GM12878 (cell line): ENCODE results near the gene NEMP2. TPM values are rescaled to one million over a fixed set of nuclear protein-coding genes. Genes with fewer than 3 reads are reported as not detected.
A peak's percentile ranks its signal among the peaks of the same experiment; 100 is the strongest.

ENCODE experiments used
- ATAC-seq: fragments of 200-7000 bp; cut with Tn5 transposase; 3 replicates; pipeline ENCODE4 v1.9.1; 2020; ENCODE audit warnings: mild to moderate bottlenecking, moderate library complexity
- BruUV-seq: library from RNA; stranded (reverse); fragments of 400-500 nt; replicated peaks from 2 replicates; lab custom pipeline; 2021; lab: Mats Ljungman, UMichigan
- CTCF ChIA-PET: fragments of 300-600 bp; sonication (Branson Sonifier 250); formaldehyde crosslinking; extraction: SDS; loops from one replicate; lab custom pipeline; 2021; ENCODE audit warnings: inconsistent platforms; lab: Yijun Ruan, JAX
- POLR2A ChIA-PET: fragments of 350-600 bp; formaldehyde crosslinking; extraction: SDS; loops from one replicate; lab custom pipeline; 2021; ENCODE audit warnings: inconsistent platforms; lab: Charles Lee
- RAD21 ChIA-PET: fragments of 300-600 bp; sonication (Branson Sonifier 250); formaldehyde crosslinking; loops from one replicate; lab custom pipeline; 2023; ENCODE audit warnings: antibody characterized with exemption; ENCODE audit not compliant: unreplicated experiment; lab: Charles Lee
- SMC1A ChIA-PET: fragments of 300-600 bp; sonication (Branson Sonifier 250); formaldehyde crosslinking; loops from one replicate; lab custom pipeline; 2023; ENCODE audit not compliant: unreplicated experiment, uncharacterized antibody; lab: Charles Lee
- DNase-seq: peaks from one replicate; pipeline ENCODE4 v3.0.0-alpha.2; 2011; ENCODE audit warnings: low read depth, low spot score
- FAIRE-seq: peaks from 3 replicates; lab custom pipeline; 2011; peaks lifted over from hg19 to GRCh38; lab: Jason Lieb, UNC
- H2AFZ ChIP-seq: 2 replicates; pipeline ENCODE4 v1.6.0; 2011; ENCODE audit warnings: low read depth, low read length, control low read depth; ENCODE audit not compliant: control insufficient read depth
- H3K27ac ChIP-seq: 2 replicates; pipeline ENCODE4 v1.5.1; 2011; ENCODE audit warnings: control low read depth; ENCODE audit not compliant: control insufficient read depth, insufficient read depth
- H3K27me3 ChIP-seq, 2 experiments: replicated peaks in 1 of 2; 2 replicates each; pipeline versions ENCODE4 v1.6.0 to v1.6.1; 2011; ENCODE audit warnings: low read length in 1 of 2; ENCODE audit not compliant: control insufficient read depth in 2 of 2, insufficient read depth in 2 of 2
- H3K36me3 ChIP-seq, 2 experiments: 2 replicates each; pipeline ENCODE4 v1.5.1; 2011; ENCODE audit warnings: low read length in 1 of 2; ENCODE audit not compliant: control insufficient read depth in 2 of 2, insufficient read depth in 2 of 2
- H3K4me1 ChIP-seq: 2 replicates; pipeline ENCODE4 v1.6.1; 2011; ENCODE audit warnings: mild to moderate bottlenecking, low read length, moderate library complexity, mixed read lengths; ENCODE audit not compliant: control insufficient read depth, insufficient read depth
- H3K4me2 ChIP-seq: 2 replicates; pipeline ENCODE4 v1.6.0; 2011; ENCODE audit warnings: control low read depth; ENCODE audit not compliant: control insufficient read depth, insufficient read depth
- H3K4me3 ChIP-seq: fragments of 200-600 bp; sonication (generic); 2 replicates; pipeline ENCODE4 v1.5.1; 2016
- H3K79me2 ChIP-seq: 2 replicates; pipeline ENCODE4 v1.6.0; 2011; ENCODE audit warnings: low read length; ENCODE audit not compliant: control insufficient read depth, insufficient read depth
- H3K9ac ChIP-seq: 2 replicates; pipeline ENCODE4 v1.8.0; 2011; ENCODE audit warnings: low read length, control low read depth, mixed read lengths; ENCODE audit not compliant: control insufficient read depth, insufficient read depth
- H3K9me3 ChIP-seq: replicated peaks from 3 replicates; pipeline ENCODE4 v1.5.1; 2011; ENCODE audit warnings: mild to moderate bottlenecking, low read length; ENCODE audit not compliant: control insufficient read depth, insufficient read depth
- H4K20me1 ChIP-seq: 2 replicates; pipeline ENCODE4 v1.6.0; 2011; ENCODE audit not compliant: control insufficient read depth, insufficient read depth
- ASH2L ChIP-seq: fragments of 300-600, 200-600 bp; sonication (generic); IDR thresholded peaks from 2 replicates; pipeline ENCODE4 v1.6.1; 2017; ENCODE audit warnings: low read depth, mild to moderate bottlenecking, borderline replicate concordance
- NR2C1 ChIP-seq: fragments of 450-650 bp; IDR thresholded peaks from 2 replicates; pipeline ENCODE4 v1.6.1; 2017; ENCODE audit warnings: antibody characterized with exemption, mild to moderate bottlenecking, moderate library complexity
- RAD51 ChIP-seq: fragments of 450-650 bp; IDR thresholded peaks from 2 replicates; pipeline ENCODE4 v1.6.1; 2016; ENCODE audit warnings: moderate library complexity, mild to moderate bottlenecking, inconsistent platforms
- RBBP5 ChIP-seq: fragments of 200-600 bp; sonication (generic); conservative IDR thresholded peaks from 2 replicates; pipeline ENCODE4 v1.6.1; 2016
- RCOR1 ChIP-seq: conservative IDR thresholded peaks from 2 replicates; pipeline ENCODE4 v1.6.1; 2012; ENCODE audit warnings: low read depth, low read length, improper control_type of control experiment
- USF2 ChIP-seq: IDR thresholded peaks from 2 replicates; pipeline ENCODE4 v1.6.1; 2011; ENCODE audit warnings: low read depth, low read length, improper control_type of control experiment, borderline replicate concordance
- WGBS: methylation state at CpG from one replicate; pipeline ENCODE4 v1.1.6; 2016; ENCODE audit warnings: low lambda C conversion rate; ENCODE audit not compliant: insufficient replicate concordance, insufficient coverage; ENCODE audit errors: missing lambda C conversion rate; 5-methylcytosine and 5-hydroxymethylcytosine counted together
- in situ Hi-C: fragments of 300-500 bp; cut with MboI; formaldehyde crosslinking; loops from 9 replicates; pipeline ENCODE4 v1.14.3; 2018; ENCODE audit warnings: mixed read lengths
- intact Hi-C: fragments of 100-400 bp; cut with micrococcal nuclease; formaldehyde crosslinking; loops from one replicate; pipeline ENCODE4 v1.14.2; 2022; ENCODE audit not compliant: unreplicated experiment
- polyA plus RNA-seq, 11 experiments: library from polyadenylated mRNA; depleted of rRNA in 4 of 11; unstranded in 6 of 11; stranded (reverse) in 5 of 11; fragments of >200 nt; fragmentation: Nextera tagmentation in 4 of 11; fragmentation: Illumina TruSeq in 1 of 11; extraction: Ambion mirVana in 4 of 11; extraction: Trizol in 1 of 11; gene quantifications; 1 replicate in 1 of 11; 2 replicates in 10 of 11; pipeline versions ENCODE4 v1.2.1 to v1.2.3, GENCODE V29; 2011 to 2016; ENCODE audit warnings: inconsistent platforms in 2 of 11, missing spikeins in 2 of 11, low read depth in 1 of 11
- total RNA-seq, 4 experiments: library from RNA; depleted of rRNA in 3 of 4; stranded (reverse); fragments of >200 nt in 3 of 4; fragmentation: Illumina TruSeq in 1 of 4; extraction: Trizol in 1 of 4; gene quantifications; 2 replicates each; pipeline versions ENCODE4 v1.2.1 to v1.2.3, GENCODE V29; 2013 to 2021
- TF ChIP-seq, protein P1 (sequence below): fragments of 450-650 bp; IDR thresholded peaks from 2 replicates; pipeline ENCODE4 v1.6.1; 2016; ENCODE audit warnings: mild to moderate bottlenecking

The NEMP2 gene
- total and polyA plus RNA-seq, 10 of the 15 experiments (the other 5 are each of a cell fraction or from before 2014, with no cell fraction given) = 2.3 to 14.0 (median 8.1) TPM

DNA sequence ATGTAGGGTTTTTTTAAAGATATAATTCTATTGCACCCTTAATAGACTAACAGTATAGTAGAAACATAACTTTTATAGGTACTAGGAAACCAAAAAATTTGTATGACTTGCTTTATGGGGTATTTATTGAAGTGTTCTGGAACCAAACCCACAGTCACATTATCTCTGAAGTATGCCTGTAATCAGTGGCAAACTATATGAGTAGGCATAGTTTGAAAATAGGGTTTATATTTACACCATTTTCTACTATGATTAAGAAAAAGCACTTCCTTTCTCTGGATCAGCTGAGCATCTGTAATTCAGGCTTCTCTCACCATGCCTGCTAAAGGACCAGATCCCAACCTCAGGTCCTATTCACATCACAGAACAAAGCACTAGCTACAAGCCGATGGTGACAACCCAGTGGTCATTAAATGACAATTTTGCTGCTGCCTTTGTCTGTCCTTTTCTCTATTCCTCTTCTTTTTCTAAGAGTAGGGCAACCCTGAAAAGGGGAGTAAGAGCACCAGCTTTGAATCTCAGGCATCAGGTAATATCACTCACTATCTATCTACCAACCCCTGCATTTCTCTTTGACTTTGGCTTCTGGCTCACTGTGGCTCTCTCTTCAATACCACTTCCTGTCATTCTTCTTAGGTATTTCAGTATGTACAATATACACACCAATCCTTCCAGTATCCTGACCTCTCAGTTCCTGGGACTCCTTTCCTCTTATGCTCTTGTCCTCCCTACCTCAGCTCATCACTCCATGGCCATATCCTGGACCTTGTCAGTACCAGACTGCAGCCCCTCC, 14.4 kb downstream of the NEMP2 start:
- intact Hi-C loops (loop anchor here (5.0 kb wide), 1 partner anchor 433 kb away; no protein-coding TSS in a partner anchor), in situ Hi-C loops (no loop called here)
- ChIA-PET SMC1A (no interaction called here), CTCF (interaction anchor here (1.0 kb wide), 1 partner anchor 144 kb away, joined by 3 read pairs; no protein-coding TSS in a partner anchor), RAD21 (no interaction called here), POLR2A (no interaction called here)
- H2AFZ ChIP-seq = no peak overlapping the region
- 100% methylated on average over 1 of the region's 1 CpG for whole genome bisulfite sequencing
- H3K4me2 ChIP-seq = no peak overlapping the region
- no peak overlapping the region for H3K4me3 ChIP-seq
- ATAC-seq (peak; percentile 40), DNase-seq (no peak), FAIRE-seq (no peak)
- no peaks in the 10 kb centered on the region for H4K20me1 ChIP-seq
- H3K9me3 ChIP-seq = no peaks in the 10 kb centered on the region
- no TSS peak for BruUV-seq
- H3K4me1 ChIP-seq = peaks cover 7% of the 10 kb centered on the region
- H3K36me3 ChIP-seq = peaks cover 0 to 2% of the 10 kb centered on the region in 2 experiments; a peak in 1 of 4 replicates
- H3K27ac ChIP-seq = no peak overlapping the region
- TF ChIP-seq RBBP5 (no peak), USF2 (no peak), ASH2L (no peak), RCOR1 (no peak), NR2C1 (no peak), RAD51 (no peak)
- TF ChIP-seq, protein P1, sequence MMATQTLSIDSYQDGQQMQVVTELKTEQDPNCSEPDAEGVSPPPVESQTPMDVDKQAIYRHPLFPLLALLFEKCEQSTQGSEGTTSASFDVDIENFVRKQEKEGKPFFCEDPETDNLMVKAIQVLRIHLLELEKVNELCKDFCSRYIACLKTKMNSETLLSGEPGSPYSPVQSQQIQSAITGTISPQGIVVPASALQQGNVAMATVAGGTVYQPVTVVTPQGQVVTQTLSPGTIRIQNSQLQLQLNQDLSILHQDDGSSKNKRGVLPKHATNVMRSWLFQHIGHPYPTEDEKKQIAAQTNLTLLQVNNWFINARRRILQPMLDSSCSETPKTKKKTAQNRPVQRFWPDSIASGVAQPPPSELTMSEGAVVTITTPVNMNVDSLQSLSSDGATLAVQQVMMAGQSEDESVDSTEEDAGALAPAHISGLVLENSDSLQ = no peak
- H3K79me2 ChIP-seq = no peaks in the 10 kb centered on the region
- no peaks in the 10 kb centered on the region for H3K27me3 ChIP-seq
- no peak overlapping the region for H3K9ac ChIP-seq
